Activated naive CD4-positive, alpha-beta T cell treated with Interleukin-2 at 50 U/mL for 16 hours (primary cell): Measurements from ENCODE around the gene IFT20.
A peak's percentile ranks its signal among the peaks of the same experiment; 100 is the strongest.
"Not testable (repeated sequence)": the region's sequence is repeated elsewhere in the genome, so short reads cannot be mapped to it uniquely, and the experiment has no call there.

Experiments used
- DNase-seq: peaks from one replicate; pipeline ENCODE4 v3.0.0-alpha.2; 2020

Gene IFT20

DNA sequence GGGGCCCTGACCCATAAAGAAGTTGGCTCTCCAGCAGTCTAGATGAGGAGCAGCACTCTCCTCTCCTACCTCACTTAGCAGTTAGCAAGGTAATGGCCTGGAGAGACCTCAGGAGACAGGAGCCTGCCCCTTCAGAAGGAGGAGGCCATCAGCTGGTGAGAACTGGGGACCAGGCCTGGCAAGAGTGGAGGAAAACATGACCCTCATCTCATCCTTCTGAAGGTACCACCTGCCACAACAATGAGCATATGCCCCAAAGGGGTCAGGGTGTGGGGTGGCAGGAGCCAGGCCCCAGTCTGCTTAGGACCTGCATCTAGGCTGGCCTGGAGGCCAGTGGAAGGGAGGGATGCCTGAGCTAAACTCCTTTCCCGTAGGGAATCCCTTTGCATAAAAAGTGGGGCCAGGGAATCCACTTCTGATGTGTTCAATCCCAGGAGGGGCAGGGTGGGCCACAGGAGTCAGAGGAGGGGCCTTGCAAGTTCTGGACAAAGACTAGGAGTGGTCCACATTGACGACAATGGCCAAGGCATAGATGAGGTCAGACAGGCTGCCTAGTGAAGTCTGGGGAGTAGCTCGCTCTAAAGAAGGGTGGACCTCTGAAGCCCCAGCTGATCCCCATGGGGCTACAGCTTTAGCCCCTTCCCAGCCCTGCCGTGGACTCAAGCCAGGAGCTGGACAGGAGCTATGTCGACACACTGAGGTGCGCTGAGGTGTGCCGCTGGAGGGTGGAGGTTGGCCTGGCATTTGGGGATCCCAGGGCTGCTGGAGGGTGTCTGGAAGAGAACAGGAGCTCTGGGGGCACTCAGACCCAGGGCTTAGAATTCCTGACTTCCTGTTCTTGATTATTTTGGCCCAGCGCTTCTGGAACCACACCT, 28.7 kb upstream of the IFT20 start:
- no peak for DNase-seq

- no peak for DNase-seq
Measured at GRCh38 chr17:28363186-28363585, 27.9 kb upstream of the IFT20 start.

GRCh38 chr17:28357901-28358197, 22.6 kb upstream of the IFT20 start:
- no peak for DNase-seq

- DNase-seq: peak; percentile 97
Measured at GRCh38 chr17:28357061-28357900, 22.0 kb upstream of the IFT20 start, which contains the start of gene POLDIP2. Gene POLDIP2, minus strand, starts transcription at chr17:28357527. Its CDS starts 79 bp downstream, at chr17:28357448.

DNA sequence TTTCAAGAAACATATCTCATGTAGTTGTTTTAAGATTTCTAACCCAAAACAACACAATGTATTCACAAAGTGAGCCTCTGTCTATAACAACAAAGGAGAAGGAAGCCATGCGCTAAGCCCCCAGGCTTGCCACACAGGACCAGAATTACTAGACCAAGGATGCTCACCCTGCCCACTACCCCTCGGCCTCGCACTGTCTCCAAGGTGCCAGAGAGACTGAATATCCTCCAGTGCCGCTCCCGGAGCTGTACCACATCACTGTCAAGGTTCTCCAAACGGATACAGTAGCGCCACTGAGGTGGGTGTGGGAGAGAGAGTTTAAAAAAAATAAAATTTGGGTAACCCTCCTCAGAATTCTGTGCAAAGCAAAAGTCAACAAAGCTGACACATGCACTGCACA, 15.0 kb upstream of the IFT20 start:
- DNase-seq: no peak

DNA sequence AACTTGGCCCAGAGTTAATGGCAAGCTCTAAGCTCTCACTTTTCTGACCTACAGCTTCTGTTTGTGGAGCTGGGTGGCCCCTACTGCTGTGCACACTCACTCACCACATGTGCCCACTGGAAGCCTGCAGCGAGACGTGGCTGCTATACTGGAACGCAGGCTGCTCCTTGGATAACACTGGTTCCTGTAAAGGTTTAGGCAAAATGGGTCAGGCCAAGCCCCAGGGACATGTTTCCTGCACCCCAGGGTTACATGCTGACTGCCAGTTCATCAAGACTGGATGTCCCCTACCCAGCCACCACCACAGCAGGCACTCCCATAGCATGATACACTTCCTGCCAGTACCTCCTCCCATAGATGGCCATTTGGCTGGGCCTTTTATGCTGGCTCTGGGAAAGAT, 13.7 kb upstream of the IFT20 start:
- no peak for DNase-seq

- no peak for DNase-seq
Measured at GRCh38 chr17:28347261-28347891, 12.1 kb upstream of the IFT20 start.

DNA sequence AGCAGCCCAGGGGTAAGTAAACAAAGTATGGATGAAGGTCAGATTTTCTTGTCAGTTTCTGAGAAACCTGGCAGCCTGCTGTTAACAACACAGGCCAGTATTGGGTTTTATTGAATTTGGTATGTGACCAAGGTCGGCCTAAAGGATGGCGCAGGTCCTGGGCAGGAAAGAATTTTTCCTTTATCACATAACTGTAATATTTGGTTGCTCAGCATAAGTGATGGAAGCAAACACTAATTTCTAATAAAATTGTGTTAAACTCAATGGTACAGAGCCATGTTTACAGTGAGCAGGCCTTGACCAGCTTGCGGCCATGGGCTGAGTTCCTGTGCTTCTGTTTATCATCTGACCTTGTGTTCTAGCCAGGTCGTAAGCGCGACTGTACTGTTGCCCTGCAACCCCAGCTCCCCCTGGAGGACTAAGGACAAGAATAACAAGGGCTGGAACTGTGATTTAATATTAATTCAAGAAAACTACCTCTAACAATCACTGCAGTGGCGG, 11.5 kb upstream of the IFT20 start:
- no peak for DNase-seq

DNA sequence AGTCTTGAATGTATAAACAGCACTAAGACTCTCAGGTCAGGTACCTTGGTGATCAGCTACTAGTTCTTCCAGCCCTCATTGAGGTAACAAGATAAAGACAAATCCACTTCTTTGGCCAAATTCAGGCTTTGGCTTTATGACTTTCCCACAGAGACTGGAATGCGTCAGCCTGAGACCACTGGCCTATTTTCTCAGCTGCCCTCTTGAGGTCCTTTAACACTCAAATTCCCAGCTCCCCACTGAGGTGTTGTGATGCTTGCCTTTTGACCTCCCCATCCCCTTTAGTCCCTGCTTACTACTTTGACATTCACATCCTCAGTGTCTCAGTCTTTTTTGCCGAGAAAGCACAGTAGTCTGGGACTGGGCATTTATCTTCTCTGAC, 10.9 kb upstream of the IFT20 start:
- no peak for DNase-seq

DNA sequence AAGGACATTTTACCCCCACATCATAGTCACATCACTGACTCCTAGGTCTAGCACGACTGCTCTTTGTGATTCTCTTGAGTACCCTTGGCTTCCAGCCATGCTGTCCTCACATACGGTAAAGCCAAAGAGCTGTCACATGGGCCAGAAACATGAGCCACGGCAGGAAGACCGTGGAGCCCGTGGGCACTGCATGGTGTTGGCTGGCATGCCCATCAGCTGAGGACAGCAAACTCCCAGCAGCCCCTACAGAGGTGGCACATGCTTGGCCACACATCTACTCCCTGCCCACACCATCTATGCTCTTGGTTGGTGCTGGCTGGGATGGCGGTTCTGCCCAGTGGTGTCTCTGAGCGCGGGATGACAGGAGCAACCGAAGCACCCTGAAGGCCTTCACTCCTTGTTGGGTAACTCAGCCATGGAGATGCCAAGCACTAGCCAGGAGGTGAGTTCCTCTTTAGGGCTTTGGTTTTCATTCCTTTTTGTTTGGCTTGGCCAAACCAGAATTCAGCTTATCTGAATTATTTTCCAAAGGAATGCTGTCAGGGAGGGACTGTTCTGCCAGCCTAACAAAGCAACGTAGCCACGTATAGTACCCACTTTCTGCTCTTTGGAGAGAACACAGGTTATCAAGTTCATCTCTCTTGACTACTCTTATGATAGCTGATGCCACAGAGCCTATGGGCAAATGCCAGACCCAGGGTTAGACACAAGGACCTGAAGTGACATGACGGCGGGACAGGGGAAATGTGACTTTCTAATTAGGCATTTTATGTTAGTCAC, 10.3 kb upstream of the IFT20 start:
- no peak for DNase-seq

- no peak for DNase-seq
Measured at GRCh38 chr17:28344435-28344901, 9.2 kb upstream of the IFT20 start.

GRCh38 chr17:28344011-28344410, 8.7 kb upstream of the IFT20 start:
- no peak for DNase-seq

DNA sequence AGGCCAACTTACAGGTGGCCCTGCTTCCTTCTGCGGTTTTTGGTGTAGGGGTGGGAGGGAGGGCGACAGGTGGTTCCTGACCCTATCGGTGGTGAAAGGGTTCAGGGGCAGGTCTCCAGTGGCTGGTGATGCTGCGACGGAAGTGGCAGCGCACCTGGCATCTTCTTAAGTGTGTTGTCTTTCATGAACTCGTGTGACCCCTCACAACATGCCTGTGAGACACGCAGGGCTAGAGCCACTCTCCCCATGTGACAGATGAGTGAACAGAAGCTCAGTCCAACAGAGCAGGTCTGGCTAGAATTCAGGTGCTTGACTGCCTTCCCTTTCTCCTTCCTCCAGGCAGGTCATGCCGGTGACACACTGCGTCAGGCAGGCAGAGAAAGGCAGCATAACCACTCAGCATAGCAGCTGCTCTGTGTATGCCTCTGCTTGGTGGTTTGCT, 8.2 kb upstream of the IFT20 start:
- no peak for DNase-seq

- no peak for DNase-seq
Measured at GRCh38 chr17:28342313-28342712, 7.0 kb upstream of the IFT20 start.

GRCh38 chr17:28341516-28341915, 6.2 kb upstream of the IFT20 start:
- DNase-seq: no peak

- DNase-seq: no peak
Measured at GRCh38 chr17:28340374-28340773, 5.1 kb upstream of the IFT20 start.

DNA sequence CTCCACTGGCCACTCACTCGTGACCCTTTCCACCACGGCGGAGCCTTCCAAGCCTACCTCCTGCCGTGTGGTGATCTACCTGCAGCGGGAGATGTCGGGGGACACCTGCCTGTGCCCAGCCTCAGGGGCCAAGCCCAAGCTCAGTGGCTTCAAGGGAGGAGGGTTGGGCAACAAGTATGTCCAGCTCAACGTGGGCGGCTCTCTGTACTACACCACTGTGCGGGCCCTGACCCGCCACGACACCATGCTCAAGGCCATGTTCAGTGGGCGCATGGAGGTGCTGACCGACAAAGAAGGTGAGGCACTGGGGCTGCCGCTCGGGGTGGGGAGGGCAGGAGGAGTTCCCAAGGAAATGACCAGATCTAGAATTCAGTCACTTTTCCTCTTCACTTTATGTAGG, 4.2 kb upstream of the IFT20 start:
- no peak for DNase-seq

DNA sequence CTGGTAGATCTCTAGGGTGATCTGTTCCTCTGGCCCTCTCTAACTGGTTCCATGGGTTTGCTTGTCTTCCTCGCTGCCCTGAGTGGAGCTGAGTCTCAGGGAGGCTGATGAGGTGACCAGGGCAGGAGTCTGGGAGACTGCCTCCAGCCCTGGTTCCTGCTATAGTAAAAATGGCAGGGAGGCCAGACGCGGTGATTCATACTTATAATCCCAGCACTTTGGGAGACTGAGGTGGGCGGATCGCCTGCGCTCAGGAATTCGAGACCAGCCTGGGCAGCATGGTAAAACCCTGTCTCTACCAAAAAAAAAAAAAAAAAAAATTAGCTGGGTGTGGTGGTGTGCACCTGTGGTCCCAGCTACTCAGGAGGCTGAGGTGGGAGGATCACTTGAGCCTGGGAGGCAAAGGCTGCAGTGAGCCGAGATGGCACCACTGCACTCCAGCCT, 3.5 kb upstream of the IFT20 start:
- not testable (repeated sequence) for DNase-seq

DNA sequence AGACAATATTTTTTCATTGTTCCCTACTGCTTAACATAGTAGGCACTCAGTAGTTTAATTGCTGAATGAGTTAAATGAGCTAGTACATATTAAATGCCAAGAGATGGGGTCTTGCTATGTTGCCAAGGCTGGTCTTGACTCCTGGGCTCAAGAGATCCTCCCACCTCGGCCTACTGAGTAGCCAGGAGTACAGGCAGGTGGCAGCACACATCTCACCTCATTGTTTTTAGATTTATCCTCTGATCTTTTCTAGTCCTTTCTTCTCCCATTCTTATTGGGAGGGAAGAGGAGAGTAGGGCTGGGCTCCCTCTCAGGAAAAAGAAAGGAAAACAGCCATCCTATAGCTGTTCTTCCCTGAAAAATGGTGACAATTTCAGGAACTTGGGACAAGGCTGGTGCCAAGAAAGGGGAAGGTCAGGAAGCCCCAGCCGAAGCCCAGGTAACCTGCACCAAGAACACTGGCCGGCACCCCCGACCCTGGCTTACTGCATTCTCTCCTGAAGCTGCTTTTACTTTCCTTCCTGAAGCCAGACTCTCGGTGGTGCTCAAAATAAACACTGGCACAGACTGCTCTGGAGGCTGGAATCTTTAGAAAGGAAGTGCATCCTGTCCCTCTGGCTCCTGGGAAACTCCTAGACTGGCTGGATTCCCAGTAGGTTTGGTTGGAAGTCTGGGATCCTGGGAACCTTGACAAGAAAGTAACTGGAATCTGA, 2.9 kb upstream of the IFT20 start:
- DNase-seq: no peak

DNA sequence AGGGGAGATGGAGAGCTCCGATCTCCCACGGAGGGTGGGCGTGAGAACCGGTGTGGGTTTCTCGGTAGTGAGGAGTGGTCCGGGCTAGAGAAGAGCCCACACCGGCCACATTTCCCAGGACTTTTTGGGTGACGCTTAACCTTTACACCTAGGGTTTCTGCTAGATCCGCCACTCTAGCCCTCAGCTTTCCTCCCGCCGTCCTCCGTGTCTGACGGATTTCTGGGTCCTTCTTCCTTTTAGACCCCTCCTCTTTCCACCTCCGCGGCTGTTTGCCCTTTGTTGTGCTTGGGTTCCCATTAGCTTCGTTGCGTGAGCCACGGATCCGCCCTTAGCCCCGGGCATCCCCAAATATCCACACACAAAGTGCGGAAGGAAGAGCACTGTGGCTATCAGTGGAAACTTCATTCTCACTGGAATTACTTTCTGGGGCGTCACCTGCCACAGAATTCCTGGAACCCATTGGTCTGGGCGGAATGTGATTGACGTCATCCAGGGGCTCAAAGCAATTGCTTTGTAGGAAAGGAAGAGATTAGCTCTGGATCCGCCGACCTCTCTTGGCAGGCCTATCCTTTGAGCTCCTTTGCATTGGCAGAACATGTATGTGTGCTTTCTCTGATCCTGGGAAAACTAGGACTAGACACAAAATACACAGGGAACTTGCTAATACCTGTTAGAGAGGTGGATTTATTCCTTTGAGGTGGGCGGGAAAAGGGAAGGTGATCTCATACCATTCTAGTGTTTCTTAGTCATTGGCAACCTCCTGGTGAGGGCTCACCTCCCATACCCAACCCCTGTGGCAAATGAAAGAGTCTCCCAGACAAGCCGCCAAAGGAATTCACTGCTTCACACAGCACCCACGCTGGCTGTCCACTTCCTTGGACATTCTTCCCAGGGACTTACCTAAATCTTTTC, 943 bp upstream of the IFT20 start:
- peak; percentile 31 for DNase-seq
